IMR-90 (cell line): Measurements from ENCODE around the gene CLSTN1. TPM values are rescaled to one million over a fixed set of nuclear protein-coding genes. Genes with fewer than 3 reads are reported as not detected.

Experiments used
- ATAC-seq: fragments of 200-7000 bp; cut with Tn5 transposase; 2 replicates; pipeline ENCODE4 v1.9.1; 2020; ENCODE audit warnings: low read depth, mild to moderate bottlenecking, moderate library complexity
- BruUV-seq: library from RNA; stranded (reverse); fragments of 400-500 nt; replicated peaks from 2 replicates; lab custom pipeline; 2021; lab: Mats Ljungman, UMichigan
- CTCF ChIA-PET: fragments of 300-600 bp; formaldehyde crosslinking; extraction: SDS; loops from one replicate; lab custom pipeline; 2021; ENCODE audit warnings: antibody characterized with exemption; lab: Yijun Ruan, JAX
- POLR2A ChIA-PET: fragments of 300-600 bp; sonication (Branson Sonifier 250); formaldehyde crosslinking; loops from one replicate; lab custom pipeline; 2022; ENCODE audit warnings: antibody characterized with exemption; ENCODE audit not compliant: unreplicated experiment; lab: Charles Lee
- DNase-seq: peaks from one replicate; pipeline ENCODE4 v3.0.0; 2013
- H2AFZ ChIP-seq: replicated peaks from 2 replicates; pipeline ENCODE3; 2013; ENCODE audit warnings: low read length, mild to moderate bottlenecking; ENCODE audit not compliant: poor library complexity
- H2AK5ac ChIP-seq: 2 replicates; pipeline ENCODE4 v1.6.1; 2013; ENCODE audit warnings: low read depth, low read length, inconsistent platforms
- H2AK9ac ChIP-seq: replicated peaks from 2 replicates; pipeline ENCODE3; 2013; ENCODE audit warnings: mild to moderate bottlenecking, low read depth, low read length, moderate library complexity; ENCODE audit not compliant: poor library complexity
- H2BK120ac ChIP-seq: 2 replicates; pipeline ENCODE4 v1.6.1; 2013; ENCODE audit warnings: low read depth, low read length, inconsistent platforms
- H2BK15ac ChIP-seq: 3 replicates; pipeline ENCODE4 v1.6.1; 2013; ENCODE audit warnings: low read depth, low read length, inconsistent platforms
- H2BK20ac ChIP-seq: 2 replicates; pipeline ENCODE4 v1.6.1; 2013; ENCODE audit warnings: low read depth, mild to moderate bottlenecking, inconsistent platforms, low read length, moderate library complexity
- H2BK5ac ChIP-seq: 2 replicates; pipeline ENCODE4 v1.6.1; 2013; ENCODE audit warnings: mild to moderate bottlenecking, low read depth, low read length, inconsistent platforms; ENCODE audit not compliant: poor library complexity, severe bottlenecking
- H3K14ac ChIP-seq: replicated peaks from 2 replicates; pipeline ENCODE4 v1.6.1; 2013; ENCODE audit warnings: low read depth, low read length, inconsistent platforms
- H3K18ac ChIP-seq: 2 replicates; pipeline ENCODE4 v1.6.1; 2013; ENCODE audit warnings: low read depth, low read length, control low read depth
- H3K23ac ChIP-seq: 2 replicates; pipeline ENCODE4 v1.6.1; 2013; ENCODE audit warnings: low read depth, low read length, inconsistent platforms
- H3K27ac ChIP-seq: 2 replicates; pipeline ENCODE4 v1.5.1; 2013; ENCODE audit warnings: mild to moderate bottlenecking, control low read depth, low read length; ENCODE audit not compliant: insufficient read depth
- H3K27me3 ChIP-seq: 2 replicates; pipeline ENCODE4 v1.6.1; 2013; ENCODE audit warnings: low read length; ENCODE audit not compliant: control insufficient read depth, insufficient read depth
- H3K36me3 ChIP-seq: 2 replicates; pipeline ENCODE4 v1.6.1; 2013; ENCODE audit warnings: low read length, mixed read lengths; ENCODE audit not compliant: control insufficient read depth, insufficient read depth
- H3K4ac ChIP-seq: 2 replicates; pipeline ENCODE4 v1.6.1; 2013; ENCODE audit warnings: low read depth, low read length, inconsistent platforms
- H3K4me1 ChIP-seq: 2 replicates; pipeline ENCODE4 v1.6.1; 2013; ENCODE audit warnings: low read length, mixed read lengths; ENCODE audit not compliant: control insufficient read depth, insufficient read depth
- H3K4me2 ChIP-seq: 2 replicates; pipeline ENCODE4 v1.6.1; 2013; ENCODE audit warnings: low read depth, mild to moderate bottlenecking, control low read depth, low read length, moderate library complexity
- H3K4me3 ChIP-seq: 2 replicates; pipeline ENCODE4 v1.5.1; 2013; ENCODE audit warnings: low read depth, mild to moderate bottlenecking, control low read depth, low read length, moderate library complexity; ENCODE audit not compliant: insufficient read depth
- H3K56ac ChIP-seq: 2 replicates; pipeline ENCODE4 v1.6.1; 2013; ENCODE audit warnings: low read length, inconsistent platforms; ENCODE audit not compliant: insufficient read depth; ENCODE audit errors: extremely low read depth
- H3K79me1 ChIP-seq, 2 experiments: 2 replicates each; pipeline ENCODE4 v1.6.1; 2013; ENCODE audit warnings: low read length in 2 of 2, inconsistent platforms in 1 of 2, low read depth in 1 of 2
- H3K9ac ChIP-seq: 2 replicates; pipeline ENCODE4 v1.6.1; 2013; ENCODE audit warnings: low read depth, low read length, control low read depth
- H3K9me1 ChIP-seq: 2 replicates; pipeline ENCODE4 v1.6.1; 2013; ENCODE audit warnings: low read length, inconsistent platforms; ENCODE audit not compliant: insufficient read depth
- H3K9me3 ChIP-seq: 2 replicates; pipeline ENCODE4 v1.6.1; 2013; ENCODE audit warnings: low read length; ENCODE audit not compliant: control insufficient read depth, insufficient read depth
- H4K20me1 ChIP-seq: 2 replicates; pipeline ENCODE4 v1.6.1; 2013; ENCODE audit warnings: low read length, inconsistent platforms; ENCODE audit not compliant: insufficient read depth
- H4K5ac ChIP-seq: 2 replicates; pipeline ENCODE4 v1.6.1; 2013; ENCODE audit warnings: mild to moderate bottlenecking, low read depth, low read length, control low read depth
- H4K8ac ChIP-seq, 2 experiments: 2 replicates each; pipeline ENCODE4 v1.6.1; 2013; ENCODE audit warnings: low read depth in 2 of 2, low read length in 2 of 2, control low read depth in 1 of 2, inconsistent platforms in 1 of 2
- H4K91ac ChIP-seq: 2 replicates; pipeline ENCODE4 v1.6.1; 2013; ENCODE audit warnings: low read depth, low read length, inconsistent platforms; ENCODE audit not compliant: insufficient read depth
- BHLHE40 ChIP-seq: fragments of 150-350 bp; IDR thresholded peaks from 2 replicates; pipeline ENCODE4 v1.6.1; 2016; ENCODE audit warnings: mild to moderate bottlenecking, low read depth, low read length
- CEBPB ChIP-seq: IDR thresholded peaks from 2 replicates; pipeline ENCODE4 v1.6.1; 2012; ENCODE audit warnings: low read depth, low read length, improper control_type of control experiment
- CHD1 ChIP-seq: IDR thresholded peaks from 2 replicates; pipeline ENCODE4 v1.6.1; 2012; ENCODE audit warnings: low read depth, low read length, improper control_type of control experiment
- CTCF ChIP-seq: conservative IDR thresholded peaks from 2 replicates; pipeline ENCODE4 v1.5.1; 2012; ENCODE audit warnings: mild to moderate bottlenecking, low read depth, low read length, improper control_type of control experiment
- FOS ChIP-seq: fragments of 150-350 bp; IDR thresholded peaks from 2 replicates; pipeline ENCODE4 v1.6.1; 2016; ENCODE audit warnings: low read depth, low read length
- MAFK ChIP-seq: IDR thresholded peaks from 2 replicates; pipeline ENCODE4 v1.6.1; 2012; ENCODE audit warnings: low read depth, low read length, improper control_type of control experiment
- MAZ ChIP-seq: IDR thresholded peaks from 2 replicates; pipeline ENCODE4 v1.6.1; 2012; ENCODE audit warnings: low read depth, mild to moderate bottlenecking, low read length, improper control_type of control experiment, moderate library complexity, borderline replicate concordance
- MXI1 ChIP-seq: IDR thresholded peaks from 2 replicates; pipeline ENCODE4 v1.6.1; 2012; ENCODE audit warnings: low read depth, mild to moderate bottlenecking, low read length, moderate library complexity, borderline replicate concordance
- NFE2L2 ChIP-seq: fragments of 150-350 bp; IDR thresholded peaks from 2 replicates; pipeline ENCODE4 v1.6.1; 2016; ENCODE audit warnings: low read depth, mild to moderate bottlenecking, low read length
- POLR2A ChIP-seq: IDR thresholded peaks from 2 replicates; pipeline ENCODE4 v1.6.1; 2012; ENCODE audit warnings: mild to moderate bottlenecking, low read depth, low read length
- RAD21 ChIP-seq: IDR thresholded peaks from 2 replicates; pipeline ENCODE4 v1.6.1; 2012; ENCODE audit warnings: low read length, improper control_type of control experiment
- RCOR1 ChIP-seq: IDR thresholded peaks from 2 replicates; pipeline ENCODE4 v1.6.1; 2012; ENCODE audit warnings: mild to moderate bottlenecking, low read length, improper control_type of control experiment; ENCODE audit not compliant: insufficient replicate concordance
- RFX5 ChIP-seq: IDR thresholded peaks from 2 replicates; pipeline ENCODE4 v1.8.0; 2012; ENCODE audit warnings: low read depth, mild to moderate bottlenecking, low read length, moderate library complexity
- SMC3 ChIP-seq: fragments of 150-350 bp; IDR thresholded peaks from 2 replicates; pipeline ENCODE4 v1.6.1; 2016; ENCODE audit warnings: low read depth, mild to moderate bottlenecking, antibody characterized with exemption, low read length, moderate library complexity
- USF2 ChIP-seq: fragments of 150-350 bp; IDR thresholded peaks from 2 replicates; pipeline ENCODE4 v1.6.1; 2017; ENCODE audit warnings: mild to moderate bottlenecking, antibody characterized with exemption, low read length, low read depth
- WGBS, 2 experiments: methylation state at CpG; one replicate each; pipeline versions ENCODE4 v1.1.5 to v1.1.7; 2013; ENCODE audit warnings: missing lambda C conversion rate in 2 of 2; ENCODE audit not compliant: insufficient read length in 1 of 2; ENCODE audit errors: extremely low coverage in 2 of 2; 5-methylcytosine and 5-hydroxymethylcytosine counted together
- dilution Hi-C: fragments of 300-500 bp; cut with HindIII; formaldehyde crosslinking; loops from one replicate; pipeline ENCODE4 v1.14.3; 2018; ENCODE audit warnings: low sequenced_read_pairs; ENCODE audit not compliant: unreplicated experiment
- in situ Hi-C: fragments of 300-500 bp; cut with MboI; formaldehyde crosslinking; loops from 3 replicates; pipeline ENCODE4 v1.14.3; 2019; ENCODE audit warnings: low sequenced_read_pairs, inconsistent platforms, mixed read lengths
- intact Hi-C: fragments of 100-400 bp; cut with micrococcal nuclease; formaldehyde crosslinking; loops from 2 replicates; pipeline ENCODE4 v1.10.0; 2022
- polyA plus RNA-seq, 3 experiments: library from polyadenylated mRNA; depleted of rRNA; stranded (reverse); fragments of >200 nt; gene quantifications; 2 replicates each; pipeline ENCODE4 v1.2.3, GENCODE V29; 2012; ENCODE audit warnings: low replicate concordance in 1 of 3
- total RNA-seq: library from RNA; depleted of rRNA; stranded (reverse); fragments of >200 nt; gene quantifications from 2 replicates; pipeline ENCODE4 v1.2.3, GENCODE V29; 2012
- TF ChIP-seq, protein P1 (sequence below): fragments of 150-350 bp; IDR thresholded peaks from 2 replicates; pipeline ENCODE4 v1.6.1; 2016; ENCODE audit warnings: low read depth, mild to moderate bottlenecking, low read length, moderate library complexity, borderline replicate concordance

Gene CLSTN1
- total and polyA plus RNA-seq, 2 of the 4 experiments (the other 2 are of a cell fraction): 30.1 to 72.2 TPM

GRCh38 chr1:9860887-9861286 is 37.1 kb upstream of the CLSTN1 start:
- ChIA-PET CTCF (interaction anchor here (0.5 to 1.0 kb wide), 2 partner anchors 25 to 53 kb away, joined by 4 read pairs; no protein-coding TSS in a partner anchor), POLR2A (no interaction called here)
- no peak overlapping the region for H2AFZ ChIP-seq
- intact Hi-C loops (no loop called here), dilution Hi-C loops (no loop called here), in situ Hi-C loops (loop anchor here (10.0 kb wide), 1 partner anchor 136 kb away; no protein-coding TSS in a partner anchor)
- no peaks in the 10 kb centered on the region; a peak in 1 of 4 replicates for H3K79me1 ChIP-seq
- ATAC-seq: no peak
- no TSS peak for BruUV-seq
- peaks cover 1% of the 10 kb centered on the region; the same call in 1 of the 2 replicates for H3K4me1 ChIP-seq
- peaks cover 6% of the 10 kb centered on the region for H3K36me3 ChIP-seq
- H2AK9ac ChIP-seq: no peak overlapping the region
- no peak overlapping the region for H3K23ac ChIP-seq
- no peak overlapping the region for H3K4me3 ChIP-seq
- WGBS, 2 experiments: 95% methylated on average over 2 of the region's 5 CpGs; no CpG with 5 or more reads in 1 of the 2 experiments
- no peak overlapping the region for H4K8ac ChIP-seq
- H3K9ac ChIP-seq: no peak overlapping the region
- no peak overlapping the region for H3K4ac ChIP-seq
- no peaks in the 10 kb centered on the region; the same call in 1 of the 2 replicates for H3K9me1 ChIP-seq
- TF ChIP-seq SMC3 (no peak), CHD1 (no peak), MAFK (no peak), MAZ (no peak), NFE2L2 (no peak), RCOR1 (no peak), CTCF (no peak), BHLHE40 (no peak), RFX5 (no peak), FOS (no peak), USF2 (no peak), RAD21 (no peak), POLR2A (no peak), MXI1 (no peak), CEBPB (no peak)
- TF ChIP-seq, protein P1, sequence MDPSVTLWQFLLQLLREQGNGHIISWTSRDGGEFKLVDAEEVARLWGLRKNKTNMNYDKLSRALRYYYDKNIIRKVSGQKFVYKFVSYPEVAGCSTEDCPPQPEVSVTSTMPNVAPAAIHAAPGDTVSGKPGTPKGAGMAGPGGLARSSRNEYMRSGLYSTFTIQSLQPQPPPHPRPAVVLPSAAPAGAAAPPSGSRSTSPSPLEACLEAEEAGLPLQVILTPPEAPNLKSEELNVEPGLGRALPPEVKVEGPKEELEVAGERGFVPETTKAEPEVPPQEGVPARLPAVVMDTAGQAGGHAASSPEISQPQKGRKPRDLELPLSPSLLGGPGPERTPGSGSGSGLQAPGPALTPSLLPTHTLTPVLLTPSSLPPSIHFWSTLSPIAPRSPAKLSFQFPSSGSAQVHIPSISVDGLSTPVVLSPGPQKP: no peak
- H2BK20ac ChIP-seq: no peak overlapping the region
- H3K27ac ChIP-seq: no peak overlapping the region
- H3K4me2 ChIP-seq: no peak overlapping the region
- H3K27me3 ChIP-seq: no peaks in the 10 kb centered on the region
- no peak overlapping the region for H2AK5ac ChIP-seq
- no peak overlapping the region for H2BK15ac ChIP-seq
- peak; percentile 10 for DNase-seq
- H3K9me3 ChIP-seq: no peaks in the 10 kb centered on the region
- no peak overlapping the region for H2BK120ac ChIP-seq
- no peak overlapping the region for H3K18ac ChIP-seq
- no peaks in the 10 kb centered on the region for H4K20me1 ChIP-seq
- no peak overlapping the region for H3K56ac ChIP-seq
- H4K91ac ChIP-seq: no peak overlapping the region
- no peak overlapping the region for H3K14ac ChIP-seq
- H4K5ac ChIP-seq: no peak overlapping the region
- H2BK5ac ChIP-seq: no peak overlapping the region
